HG02981 (cell line): ENCODE results near the gene TBC1D16.

Experiments
- ATAC-seq: cut with Tn5 transposase; IDR thresholded peaks from one replicate; pipeline ENCODE4 v1.9.1; 2021; ENCODE audit warnings: mild to moderate bottlenecking, moderate library complexity; ENCODE audit not compliant: unreplicated experiment

TBC1D16 gene

DNA sequence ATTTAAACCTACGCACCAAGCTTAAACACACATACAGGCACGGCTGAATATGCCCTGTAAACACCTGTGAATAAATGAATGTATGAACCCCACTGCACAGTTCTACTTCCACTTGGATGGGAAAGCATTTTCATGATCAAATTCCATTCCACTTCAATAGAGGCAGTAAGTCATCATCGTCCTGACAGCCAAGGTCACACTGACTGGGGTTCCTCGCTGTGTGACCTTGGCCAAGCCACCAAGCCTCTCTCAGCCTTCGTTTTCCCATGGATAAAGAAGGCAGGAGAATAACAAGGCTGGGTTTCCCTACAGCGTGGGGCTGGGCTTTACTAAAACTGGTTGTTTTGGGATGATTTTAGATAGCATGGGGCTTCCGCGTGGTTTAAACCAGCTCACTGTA lies 82.8 kb downstream of the TBC1D16 start:
- no peak for ATAC-seq

DNA sequence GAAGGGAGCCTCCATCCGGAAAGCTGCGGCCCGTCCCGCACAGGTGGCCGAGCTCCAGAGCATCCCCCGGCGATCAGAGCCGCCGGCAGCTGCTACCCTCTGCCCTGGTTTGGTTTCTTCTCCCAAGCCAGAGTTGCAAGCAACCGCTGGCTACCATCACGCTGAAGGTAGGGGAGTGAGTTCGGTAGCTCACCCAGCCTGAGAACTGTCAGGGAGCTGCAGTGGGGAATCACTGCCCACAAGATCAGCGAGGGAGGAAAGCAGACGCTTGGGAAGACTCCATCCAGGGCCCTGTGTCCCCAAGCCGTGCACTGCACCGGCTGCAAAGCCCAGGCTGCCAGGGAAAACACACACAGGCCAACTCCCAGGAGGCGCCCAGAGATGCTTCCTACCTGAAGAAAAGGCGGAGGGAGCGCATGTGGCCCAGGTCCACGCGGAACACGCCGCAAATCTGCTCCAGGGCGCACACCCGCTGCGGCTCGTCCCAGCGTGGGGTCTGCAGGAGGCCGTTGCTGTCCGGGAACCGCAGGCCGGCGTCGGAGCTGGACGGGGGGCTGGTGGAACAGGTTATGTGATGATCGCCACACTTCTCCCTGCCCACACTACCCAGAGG lies 83.3 kb downstream of the TBC1D16 start:
- ATAC-seq = no peak

DNA sequence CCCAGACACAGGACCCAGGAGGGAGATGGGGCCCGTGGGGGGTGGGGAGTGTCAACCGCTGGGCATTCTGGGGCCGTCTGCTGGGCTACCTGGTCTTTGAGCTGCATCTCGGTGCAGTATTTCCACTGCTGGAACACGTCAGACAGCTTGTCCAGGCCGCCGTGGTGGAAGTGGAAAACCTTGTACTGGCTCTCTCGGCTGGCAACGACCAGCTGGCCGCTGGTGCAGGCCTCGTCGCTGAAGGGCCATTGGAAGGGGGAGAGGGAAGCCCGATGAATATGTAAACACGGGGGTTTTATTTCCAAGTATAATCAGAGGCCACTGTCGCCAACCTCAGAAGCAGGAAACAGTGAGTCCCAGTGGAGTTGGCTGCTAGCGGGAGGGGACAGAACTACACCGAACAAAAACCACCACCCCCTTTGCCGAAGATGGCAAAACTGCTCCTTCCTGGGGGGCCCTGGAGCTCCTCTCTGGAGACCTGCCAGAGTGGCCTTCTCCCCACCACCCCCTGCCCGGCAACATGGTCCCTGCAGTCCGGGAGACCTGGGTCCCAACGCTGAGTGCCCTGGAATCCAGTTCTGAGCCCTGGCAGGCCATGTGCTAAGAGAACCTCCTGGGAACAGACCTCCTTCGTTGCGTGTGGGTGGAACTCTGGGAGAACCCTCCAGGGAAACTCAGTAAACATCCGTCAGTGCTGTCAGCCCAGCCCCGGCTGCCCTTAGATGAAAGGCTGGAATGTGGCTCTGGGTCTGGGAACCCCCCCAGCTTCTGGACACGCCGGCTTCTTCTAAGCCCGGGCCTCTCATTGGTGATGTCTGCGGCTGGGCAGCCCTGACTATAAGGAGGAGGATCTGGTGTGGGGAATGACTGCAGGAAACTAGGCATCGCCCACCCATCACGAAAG lies 84.1 kb downstream of the TBC1D16 start:
- no peak for ATAC-seq

DNA sequence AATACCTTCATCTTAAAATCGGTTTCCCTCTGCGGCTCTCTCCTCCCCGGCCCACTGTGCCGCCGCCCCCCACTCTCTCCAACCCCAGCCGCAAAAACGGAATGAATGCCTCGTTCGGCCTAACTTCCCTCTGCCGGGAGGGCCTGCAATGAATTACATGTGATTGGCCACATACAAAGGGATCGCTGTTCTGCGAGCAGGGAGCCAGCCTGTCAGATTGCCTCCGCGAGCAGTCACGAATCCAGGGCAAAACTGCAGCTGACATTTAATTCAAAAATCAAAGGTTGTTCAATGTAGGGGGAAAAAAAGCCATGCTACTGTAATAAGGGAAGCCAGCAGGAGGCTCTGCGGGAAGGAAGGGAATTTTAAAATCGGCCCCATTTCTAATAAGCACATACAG lies 84.9 kb downstream of the TBC1D16 start:
- ATAC-seq = no peak

DNA sequence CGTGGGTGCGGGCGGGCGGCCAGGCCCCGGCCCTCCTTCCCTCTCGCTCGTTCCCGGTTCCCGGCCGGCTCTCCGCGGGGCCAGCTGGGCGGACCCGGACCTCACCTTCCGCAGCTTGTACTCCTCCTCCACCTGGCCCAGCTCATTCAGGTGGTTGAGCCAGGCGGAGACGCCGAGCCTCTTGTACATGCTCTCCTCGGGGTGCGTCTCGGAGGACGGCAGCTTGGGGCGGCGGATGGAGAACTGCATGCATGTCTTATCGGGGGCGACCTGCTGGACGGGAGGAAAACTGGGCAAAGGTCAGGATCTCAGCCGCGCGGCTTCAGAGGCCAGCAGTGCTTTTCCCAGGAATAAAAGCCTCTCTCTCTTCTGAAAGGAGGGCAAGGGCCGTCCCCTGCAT lies 85.4 kb downstream of the TBC1D16 start:
- ATAC-seq = no peak

DNA sequence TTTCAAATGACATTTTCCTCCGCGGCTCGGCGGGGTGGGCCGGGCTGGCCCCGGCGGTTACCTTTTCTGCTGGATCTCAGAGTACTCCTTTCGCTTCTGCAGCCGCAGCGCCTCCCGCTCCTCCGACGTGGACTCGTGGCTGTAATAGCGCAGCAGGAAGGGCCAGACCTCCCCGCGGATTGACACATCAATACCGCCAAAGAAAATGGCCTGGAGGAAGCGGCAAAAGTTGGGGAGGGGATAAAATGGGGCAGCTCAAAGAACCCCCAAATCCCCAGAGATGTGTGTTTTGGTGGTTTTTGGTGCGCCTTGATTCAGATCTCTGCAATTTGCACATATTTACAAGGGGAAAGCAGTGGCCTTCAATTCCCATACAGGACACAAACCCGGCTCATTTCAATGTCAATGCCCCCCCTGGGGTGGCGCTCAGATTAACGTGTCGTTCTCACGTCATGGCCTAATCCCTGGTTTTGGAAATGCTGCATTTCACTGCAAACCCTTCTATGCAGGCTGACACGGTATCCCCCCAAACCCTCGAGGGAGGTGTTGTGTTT lies 85.9 kb downstream of the TBC1D16 start:
- no peak for ATAC-seq

DNA sequence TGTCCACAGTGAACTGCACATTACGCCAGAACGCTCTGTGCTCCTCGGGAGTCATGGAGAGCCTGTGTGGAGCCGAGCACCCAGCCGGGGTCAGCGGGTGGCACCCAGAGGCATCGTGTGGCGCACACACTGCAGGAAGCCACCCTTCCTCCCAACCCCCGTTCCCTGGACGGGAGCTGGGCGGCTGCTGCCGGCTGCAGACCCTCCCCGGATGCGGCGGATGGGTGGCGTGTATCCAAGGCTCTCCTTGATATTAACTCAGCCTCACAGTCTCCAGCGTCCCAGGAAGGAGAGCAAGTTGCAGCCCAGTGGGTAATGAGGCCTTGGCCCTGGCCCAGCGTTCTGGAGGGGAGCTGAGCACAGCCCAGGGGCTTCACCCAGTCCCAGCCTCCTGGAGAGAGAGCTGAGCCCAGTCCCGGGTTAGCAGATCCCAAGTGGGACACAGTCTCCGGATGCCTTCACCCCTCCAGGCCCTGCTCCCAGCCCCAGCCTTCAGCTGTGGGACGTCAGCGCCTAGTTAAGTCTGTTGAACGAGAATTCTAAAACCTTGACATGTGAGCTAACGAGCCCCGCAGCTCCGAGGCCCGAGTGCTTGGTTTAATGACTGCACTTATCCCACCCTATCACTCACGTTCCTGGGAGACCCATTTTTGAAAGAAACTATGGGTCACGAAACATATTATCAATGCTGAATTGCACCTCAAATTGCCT lies 86.6 kb downstream of the TBC1D16 start:
- no peak for ATAC-seq

DNA sequence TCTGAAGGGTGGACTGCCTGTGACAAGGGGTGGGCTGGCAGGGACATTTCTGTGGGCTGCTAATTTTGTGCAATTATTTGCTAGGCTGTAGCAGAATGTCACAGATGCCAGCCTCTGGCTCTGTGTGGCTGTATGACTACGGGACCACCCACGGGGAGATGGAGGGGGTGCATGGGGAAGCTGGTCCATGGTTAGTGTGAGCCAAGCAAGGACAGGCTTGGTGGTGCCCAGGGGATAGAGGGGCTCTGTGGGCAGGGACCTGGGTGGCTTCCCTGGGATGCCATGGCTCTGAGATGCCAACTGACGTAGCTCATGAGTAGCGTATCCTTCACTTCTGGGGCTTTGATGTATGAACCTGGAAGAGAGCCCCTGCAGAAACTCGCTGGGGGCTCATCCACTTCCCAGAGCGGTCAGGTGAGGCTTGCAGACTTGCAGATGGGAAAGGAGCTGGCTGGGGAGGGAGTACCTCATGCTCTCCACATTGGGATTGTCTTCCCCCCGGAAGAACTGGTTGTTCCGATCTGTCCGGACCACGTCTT lies 87.2 kb downstream of the TBC1D16 start:
- no peak for ATAC-seq

DNA sequence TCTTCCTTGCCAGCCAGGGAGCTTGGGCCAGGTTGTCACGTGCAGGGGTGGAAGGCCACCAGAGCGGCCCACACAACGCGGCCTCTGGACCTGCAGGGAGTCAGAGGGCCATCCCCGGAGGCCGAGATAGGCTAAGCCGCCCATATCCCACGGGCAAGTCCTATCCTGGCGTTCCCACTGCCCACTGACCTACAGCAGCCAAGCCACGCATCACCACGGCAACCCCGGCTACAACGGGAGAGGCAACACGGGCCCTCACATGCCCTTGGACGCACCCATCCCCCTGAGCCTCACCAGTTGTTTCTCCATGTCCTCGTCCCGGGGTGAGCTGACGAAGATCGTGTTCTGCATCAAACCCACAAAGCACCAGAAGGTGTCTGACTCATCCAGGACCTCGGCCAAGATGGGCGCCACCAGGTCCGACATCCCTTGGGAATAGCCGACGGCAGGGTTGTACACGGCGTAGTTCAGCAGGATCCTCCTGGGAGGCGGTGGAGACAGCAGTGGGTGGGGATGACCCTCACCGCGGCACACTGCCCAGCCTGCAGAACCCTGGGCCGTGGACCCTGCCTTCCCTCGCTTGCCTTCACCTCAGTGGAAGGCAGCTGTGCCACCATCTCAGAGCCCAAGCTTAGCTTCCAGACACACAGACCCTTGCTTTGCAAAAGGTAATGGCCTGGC lies 88.2 kb downstream of the TBC1D16 start:
- no peak for ATAC-seq

DNA sequence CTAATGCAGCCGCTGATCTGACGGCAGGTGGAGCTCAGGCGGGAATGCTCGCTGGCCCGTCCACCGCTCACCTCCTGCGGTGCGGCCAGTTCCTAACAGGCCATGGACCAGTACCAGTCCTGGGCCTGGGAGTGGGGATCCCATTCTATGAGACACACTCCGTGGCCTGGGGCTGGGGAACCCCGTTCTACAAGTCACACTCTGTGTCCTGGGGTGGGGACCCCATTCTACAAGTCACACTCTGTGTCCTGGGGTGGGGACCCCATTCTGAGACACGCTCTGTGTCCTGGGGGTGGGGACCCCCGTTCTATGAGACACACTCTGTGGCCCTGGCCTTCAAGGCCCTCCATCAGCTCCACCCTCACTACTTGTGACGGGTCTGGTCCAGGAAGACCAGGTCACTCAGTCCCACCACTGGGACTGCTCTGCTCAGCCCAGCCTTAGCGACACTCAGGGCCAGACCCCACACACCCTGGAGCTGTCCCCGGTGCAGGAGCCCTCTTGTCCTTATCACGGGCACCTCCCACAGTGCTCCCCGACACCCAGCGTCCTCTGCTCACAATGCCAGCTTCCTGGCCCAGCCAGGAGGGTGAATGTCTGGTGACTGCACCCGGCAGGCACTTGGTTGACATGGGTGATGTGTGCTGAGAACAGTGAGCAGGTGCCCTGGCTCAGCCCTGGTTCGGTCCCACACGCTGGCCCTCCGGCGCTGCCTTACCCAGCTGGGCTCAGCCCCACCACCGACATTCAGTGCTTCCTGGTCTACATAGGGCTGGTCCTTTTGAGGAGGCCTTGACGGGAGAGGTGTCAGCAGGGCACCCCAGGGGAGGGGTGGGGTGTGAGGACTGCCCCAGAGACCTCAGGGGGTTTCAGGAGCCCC lies 89.1 kb downstream of the TBC1D16 start:
- no peak for ATAC-seq

DNA sequence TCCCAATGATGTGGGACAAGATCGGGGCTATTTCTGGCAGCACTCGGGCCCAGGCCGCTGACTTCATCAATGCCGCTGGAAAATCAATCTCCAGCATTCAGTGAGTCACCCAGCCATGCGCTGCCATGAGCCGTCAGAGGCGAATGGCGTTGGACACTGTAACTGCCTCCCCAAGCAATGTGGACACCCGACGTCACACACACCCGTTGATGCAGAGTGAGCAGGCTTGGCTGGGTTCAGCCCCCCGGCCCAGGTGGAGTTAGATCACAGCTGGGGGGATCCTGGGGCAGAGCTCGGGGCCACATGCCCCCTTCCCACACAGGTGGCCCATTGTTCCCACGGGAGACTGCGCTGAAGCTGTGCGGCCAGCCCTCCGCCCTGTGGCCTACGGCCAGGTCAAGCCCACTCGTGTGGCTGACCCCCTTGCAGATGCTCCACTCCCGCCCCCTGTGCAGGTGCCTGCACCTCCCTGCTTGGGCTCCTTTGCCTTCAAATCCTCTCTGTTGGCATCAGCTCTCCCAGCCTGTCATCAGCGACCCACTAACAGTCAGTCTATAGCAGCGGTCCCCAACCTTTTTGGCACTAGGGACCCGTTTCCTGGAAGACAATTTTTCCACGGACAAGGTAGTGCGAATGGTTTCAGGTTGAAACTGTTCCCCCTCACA lies 89.9 kb downstream of the TBC1D16 start:
- ATAC-seq = no peak

DNA sequence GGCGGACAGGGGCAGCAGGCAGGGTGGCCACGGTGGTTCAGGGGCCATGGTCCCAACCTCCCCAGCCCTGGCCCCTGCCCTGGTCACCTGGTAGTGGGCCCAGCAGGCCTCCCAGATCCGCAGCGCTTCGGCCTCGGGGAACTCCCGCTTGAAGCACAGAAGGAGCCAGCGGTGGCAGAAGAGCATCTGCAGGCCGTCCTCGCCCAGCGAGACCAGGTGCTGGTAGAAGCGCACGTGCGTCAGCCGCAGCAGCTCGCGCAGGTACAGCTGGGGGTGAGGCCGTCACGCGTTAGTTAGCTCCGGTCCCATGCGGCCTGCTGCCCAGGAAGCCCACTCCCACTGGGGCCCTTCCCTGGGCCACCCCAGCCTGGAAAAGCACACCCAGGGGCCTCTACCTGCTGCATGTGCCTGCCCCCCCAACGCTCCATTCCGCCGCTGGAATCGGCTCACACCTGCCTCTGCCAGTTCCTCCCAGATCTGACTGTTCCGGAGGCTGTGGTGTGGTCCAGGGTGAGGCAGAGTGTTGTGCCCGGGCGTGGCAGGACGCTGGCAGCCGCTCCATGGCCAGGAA lies 90.8 kb downstream of the TBC1D16 start:
- ATAC-seq = no peak

DNA sequence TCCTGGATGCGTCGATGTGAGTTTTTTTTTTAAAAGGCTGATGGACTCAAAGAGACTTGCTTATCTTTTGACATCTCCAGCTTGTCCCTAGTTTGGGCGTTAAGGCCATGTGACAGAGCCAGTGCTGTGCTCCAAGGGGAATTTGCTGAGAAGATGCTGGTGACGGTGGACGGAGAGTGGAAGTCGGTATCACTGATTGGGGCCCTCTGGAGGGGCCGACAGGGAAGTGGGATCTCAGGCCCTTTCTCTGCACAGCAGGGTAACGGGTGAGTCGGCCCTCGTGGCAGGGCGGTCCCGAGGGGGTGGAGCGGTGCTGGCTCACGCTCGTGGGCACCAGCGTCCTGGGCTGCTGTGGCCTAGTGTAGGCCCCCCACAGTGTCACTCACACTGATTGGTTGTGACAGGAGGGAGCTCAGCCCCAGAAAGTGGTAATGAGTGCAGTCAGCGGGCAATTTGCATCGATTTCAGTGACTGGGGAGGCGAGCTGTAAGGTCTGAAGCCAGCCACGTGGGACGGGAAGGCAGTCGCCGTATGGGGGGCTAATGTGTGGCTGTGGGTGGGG lies 91.3 kb downstream of the TBC1D16 start:
- no peak for ATAC-seq

DNA sequence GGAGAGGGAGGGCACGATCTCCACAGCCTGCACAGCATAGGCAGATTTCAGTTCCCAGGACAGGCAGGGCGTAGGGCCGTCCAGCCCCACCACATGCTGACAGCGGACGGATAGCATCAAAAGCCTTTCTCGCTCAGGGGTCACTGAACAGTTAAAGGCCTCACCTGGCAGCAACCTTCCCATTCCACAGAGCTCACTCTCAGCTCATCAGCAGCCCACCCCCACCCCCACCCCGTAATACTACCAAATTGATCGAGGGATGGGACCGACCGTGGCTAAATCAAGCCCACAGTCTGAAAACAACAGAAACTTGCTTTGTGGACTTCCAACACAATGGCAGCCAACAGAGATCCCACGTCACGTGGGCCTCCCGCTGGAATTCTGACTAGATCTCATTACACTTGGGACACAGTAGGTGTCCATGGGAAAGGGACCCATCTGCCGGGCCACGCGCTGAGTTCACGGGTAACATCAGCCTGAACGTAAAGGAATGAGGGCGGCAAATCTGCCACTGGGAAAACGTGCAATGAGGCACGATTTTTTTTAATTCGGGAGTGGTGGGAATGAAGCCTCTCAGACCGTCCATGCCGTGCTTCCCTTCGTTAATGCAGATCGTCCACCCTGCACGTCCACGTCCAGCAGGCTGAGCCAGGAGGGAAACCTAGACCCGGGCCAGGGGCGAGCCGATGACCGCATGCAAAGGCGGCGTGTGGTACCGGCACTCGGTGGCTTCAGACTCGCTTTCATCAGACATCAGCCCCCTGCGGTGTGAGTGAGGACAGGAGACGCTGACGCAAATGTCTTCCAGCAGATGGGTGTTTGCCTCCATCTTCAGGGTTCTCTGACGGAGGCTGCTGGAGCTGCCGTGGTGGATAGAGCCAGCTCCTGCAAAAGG lies 92.1 kb downstream of the TBC1D16 start:
- no peak for ATAC-seq

DNA sequence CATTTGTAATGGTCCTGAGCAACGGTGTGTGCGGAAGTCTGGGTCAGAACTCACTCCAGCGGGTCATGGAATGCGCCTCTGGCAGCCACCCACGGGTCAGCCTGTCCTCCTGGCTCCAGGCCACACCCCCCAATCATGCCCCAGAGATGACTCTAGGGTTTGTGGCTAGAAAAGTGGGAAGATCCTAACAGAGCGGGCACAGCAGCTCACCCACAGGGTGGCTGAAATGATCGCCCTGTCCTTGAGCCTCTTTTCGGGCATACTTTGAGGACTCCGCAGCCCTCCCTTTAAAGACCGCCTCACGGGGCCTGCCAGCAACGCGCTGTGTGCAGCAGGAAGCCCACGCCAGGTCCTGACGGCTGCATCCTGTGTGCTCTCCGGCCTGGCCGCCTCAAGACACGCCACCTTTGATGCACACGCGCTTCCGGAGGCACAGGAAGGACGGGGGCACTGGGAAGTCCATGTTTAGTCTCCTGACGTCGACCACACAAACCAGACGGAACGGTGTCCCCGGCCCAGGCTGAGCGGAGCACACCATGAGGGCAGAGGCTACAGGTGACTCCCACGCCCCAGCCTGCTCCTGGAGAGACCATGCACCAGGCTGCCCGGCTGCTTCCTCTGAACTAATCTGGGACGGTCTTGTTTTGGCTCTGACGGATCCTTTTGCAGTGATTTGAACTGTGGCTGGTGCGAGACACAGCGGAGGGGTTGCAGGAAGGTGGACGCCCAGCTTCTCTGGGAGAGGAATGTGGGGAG lies 92.9 kb downstream of the TBC1D16 start:
- ATAC-seq = no peak

DNA sequence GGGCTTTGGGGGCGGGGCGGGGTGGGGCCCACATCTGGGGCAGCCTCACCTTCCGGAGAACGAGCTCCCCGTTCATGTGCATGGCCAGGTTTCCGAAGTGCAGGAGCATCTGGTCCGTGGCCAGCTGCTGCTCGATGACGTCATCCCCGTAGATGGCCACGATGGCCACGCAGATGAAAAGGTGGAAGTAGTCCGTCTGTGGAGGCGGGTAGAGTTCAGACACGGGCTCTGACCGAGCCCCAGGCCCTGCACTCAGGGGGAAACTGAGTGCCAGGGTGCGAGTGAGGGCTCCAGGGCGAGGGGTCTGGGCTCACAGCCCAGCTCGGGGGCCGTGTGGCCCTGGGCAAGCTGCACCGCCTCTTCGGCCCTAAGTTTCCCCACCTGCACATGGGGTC lies 93.7 kb downstream of the TBC1D16 start:
- no peak for ATAC-seq
